ENCODE results near the gene CMTM3. TPM values are rescaled to one million over a fixed set of nuclear protein-coding genes. Genes with fewer than 3 reads are reported as not detected.

CMTM3 gene
- total RNA-seq, 1 donor from 2014 or later: 62.4 TPM

GRCh38 chr16:66575060-66575459 is 29.4 kb upstream of the CMTM3 start:
- DNase-seq (ENCODE audit: low read depth) (no peak), FAIRE-seq (no peak)
- H3K27me3 ChIP-seq (ENCODE audit: insufficient read depth, low read length): peaks cover 17% of the 10 kb centered on the region
- no peak overlapping the region for H2AFZ ChIP-seq (ENCODE audit: low read depth, low read length)
- Mint-ChIP-seq H3K27ac (ENCODE audit: unreplicated experiment) (no peak overlapping the region), H3K4me1 (ENCODE audit: low read depth, unreplicated experiment) (peaks cover 6% of the 10 kb centered on the region), H3K36me3 (ENCODE audit: low read depth, unreplicated experiment) (peaks cover 2% of the 10 kb centered on the region), H3K27me3 (ENCODE audit: low read depth, unreplicated experiment) (peaks cover 29% of the 10 kb centered on the region), H3K4me3 (ENCODE audit: unreplicated experiment) (no peak overlapping the region), H3K9me3 (ENCODE audit: unreplicated experiment) (no peaks in the 10 kb centered on the region)
- no peak overlapping the region for H3K27ac ChIP-seq (ENCODE audit: low read depth, low read length)
- no peak overlapping the region for H3K4me3 ChIP-seq (ENCODE audit: insufficient read depth, low read depth, low read length)
- no peaks in the 10 kb centered on the region for H4K20me1 ChIP-seq (ENCODE audit: insufficient read depth, low read length)
- no peaks in the 10 kb centered on the region for H3K9me3 ChIP-seq (ENCODE audit: insufficient read depth, low read depth, low read length)
- H3K4me2 ChIP-seq (ENCODE audit: low read length): no peak overlapping the region
- TF ChIP-seq, protein P1, sequence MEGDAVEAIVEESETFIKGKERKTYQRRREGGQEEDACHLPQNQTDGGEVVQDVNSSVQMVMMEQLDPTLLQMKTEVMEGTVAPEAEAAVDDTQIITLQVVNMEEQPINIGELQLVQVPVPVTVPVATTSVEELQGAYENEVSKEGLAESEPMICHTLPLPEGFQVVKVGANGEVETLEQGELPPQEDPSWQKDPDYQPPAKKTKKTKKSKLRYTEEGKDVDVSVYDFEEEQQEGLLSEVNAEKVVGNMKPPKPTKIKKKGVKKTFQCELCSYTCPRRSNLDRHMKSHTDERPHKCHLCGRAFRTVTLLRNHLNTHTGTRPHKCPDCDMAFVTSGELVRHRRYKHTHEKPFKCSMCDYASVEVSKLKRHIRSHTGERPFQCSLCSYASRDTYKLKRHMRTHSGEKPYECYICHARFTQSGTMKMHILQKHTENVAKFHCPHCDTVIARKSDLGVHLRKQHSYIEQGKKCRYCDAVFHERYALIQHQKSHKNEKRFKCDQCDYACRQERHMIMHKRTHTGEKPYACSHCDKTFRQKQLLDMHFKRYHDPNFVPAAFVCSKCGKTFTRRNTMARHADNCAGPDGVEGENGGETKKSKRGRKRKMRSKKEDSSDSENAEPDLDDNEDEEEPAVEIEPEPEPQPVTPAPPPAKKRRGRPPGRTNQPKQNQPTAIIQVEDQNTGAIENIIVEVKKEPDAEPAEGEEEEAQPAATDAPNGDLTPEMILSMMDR (IDR thresholded peaks at IDR 0.05; ENCODE audit: insufficient read depth, low read depth, low read length): no peak
- TF ChIP-seq EZH2 (IDR thresholded peaks at IDR 0.05; ENCODE audit: insufficient read depth, low read length): no peak
- no peak overlapping the region for H3K9ac ChIP-seq (ENCODE audit: low read length)
- H3K79me2 ChIP-seq (ENCODE audit: insufficient read depth, low read length): no peaks in the 10 kb centered on the region
- no peaks in the 10 kb centered on the region for H3K36me3 ChIP-seq (ENCODE audit: insufficient read depth, low read length)
- peaks cover 16% of the 10 kb centered on the region for H3K4me1 ChIP-seq (ENCODE audit: insufficient read depth, low read length)

GRCh38 chr16:66576296-66576695 is 28.2 kb upstream of the CMTM3 start:
- peaks cover 2% of the 10 kb centered on the region for H3K36me3 Mint-ChIP-seq (ENCODE audit: low read depth, unreplicated experiment)
- FAIRE-seq: no peak
- Histone ChIP-seq H3K4me2 (ENCODE audit: low read length) (no peak overlapping the region), H3K4me1 (ENCODE audit: insufficient read depth, low read length) (peaks cover 24% of the 10 kb centered on the region), H4K20me1 (ENCODE audit: insufficient read depth, low read length) (no peaks in the 10 kb centered on the region), H3K9ac (ENCODE audit: low read length) (no peak overlapping the region), H3K4me3 (ENCODE audit: insufficient read depth, low read depth, low read length) (no peak overlapping the region), H3K27ac (ENCODE audit: low read depth, low read length) (no peak overlapping the region), H3K9me3 (ENCODE audit: insufficient read depth, low read depth, low read length) (no peaks in the 10 kb centered on the region), H2AFZ (ENCODE audit: low read depth, low read length) (no peak overlapping the region), H3K27me3 (ENCODE audit: insufficient read depth, low read length) (peaks cover 17% of the 10 kb centered on the region), H3K36me3 (ENCODE audit: insufficient read depth, low read length) (no peaks in the 10 kb centered on the region), H3K79me2 (ENCODE audit: insufficient read depth, low read length) (no peaks in the 10 kb centered on the region)
- H3K27me3 Mint-ChIP-seq (ENCODE audit: low read depth, unreplicated experiment): peaks cover 30% of the 10 kb centered on the region
- H3K4me3 Mint-ChIP-seq (ENCODE audit: unreplicated experiment): no peak overlapping the region
- TF ChIP-seq, protein P1 (IDR thresholded peaks at IDR 0.05; ENCODE audit: insufficient read depth, low read depth, low read length): no peak
- no peak for TF ChIP-seq EZH2 (IDR thresholded peaks at IDR 0.05; ENCODE audit: insufficient read depth, low read length)
- H3K4me1 Mint-ChIP-seq (ENCODE audit: low read depth, unreplicated experiment): peaks cover 11% of the 10 kb centered on the region
- no peaks in the 10 kb centered on the region for H3K9me3 Mint-ChIP-seq (ENCODE audit: unreplicated experiment)
- no peak overlapping the region for H3K27ac Mint-ChIP-seq (ENCODE audit: unreplicated experiment)
- no peak for DNase-seq (ENCODE audit: low read depth)

- Histone ChIP-seq H3K4me1 (ENCODE audit: insufficient read depth, low read length) (peaks cover 29% of the 10 kb centered on the region), H3K9ac (ENCODE audit: low read length) (no peak within 1 kb of the TSS), H2AFZ (ENCODE audit: low read depth, low read length) (peak within 1 kb of the TSS; percentile 55), H3K4me3 (ENCODE audit: insufficient read depth, low read depth, low read length) (peak within 1 kb of the TSS; percentile 19), H3K4me2 (ENCODE audit: low read length) (peak within 1 kb of the TSS; percentile 81), H3K36me3 (ENCODE audit: insufficient read depth, low read length) (no peaks in the 10 kb centered on the region), H3K9me3 (ENCODE audit: insufficient read depth, low read depth, low read length) (no peaks in the 10 kb centered on the region), H4K20me1 (ENCODE audit: insufficient read depth, low read length) (no peaks in the 10 kb centered on the region), H3K27ac (ENCODE audit: low read depth, low read length) (no peak within 1 kb of the TSS), H3K79me2 (ENCODE audit: insufficient read depth, low read length) (no peaks in the 10 kb centered on the region), H3K27me3 (ENCODE audit: insufficient read depth, low read length) (peaks cover 17% of the 10 kb centered on the region)
- Mint-ChIP-seq H3K4me3 (ENCODE audit: unreplicated experiment) (no peak within 1 kb of the TSS), H3K27ac (ENCODE audit: unreplicated experiment) (peak within 1 kb of the TSS; percentile 81), H3K4me1 (ENCODE audit: low read depth, unreplicated experiment) (peaks cover 14% of the 10 kb centered on the region), H3K27me3 (ENCODE audit: low read depth, unreplicated experiment) (peaks cover 27% of the 10 kb centered on the region), H3K36me3 (ENCODE audit: low read depth, unreplicated experiment) (no peaks in the 10 kb centered on the region), H3K9me3 (ENCODE audit: unreplicated experiment) (no peaks in the 10 kb centered on the region)
- no peak for FAIRE-seq
- peak; percentile 72 for TF ChIP-seq EZH2 (IDR thresholded peaks at IDR 0.05; ENCODE audit: insufficient read depth, low read length)
- TF ChIP-seq, protein P1 (IDR thresholded peaks at IDR 0.05; ENCODE audit: insufficient read depth, low read depth, low read length): no peak
- DNase-seq (ENCODE audit: low read depth): no peak
Observed at GRCh38 chr16:66578651-66579531, 25.6 kb upstream of the CMTM3 start, which contains the start of gene CMTM2. CMTM2 (plus strand) TSS chr16:66579463; CDS start chr16:66579608, 145 bp downstream.

All from astrocyte (in vitro differentiated cells and primary cell).